ENCODE results near the gene LARGE1. TPM values are rescaled to one million over a fixed set of nuclear protein-coding genes. Genes with fewer than 3 reads are reported as not detected.

Gene LARGE1
- total RNA-seq, 4 donors from 2014 or later: 24.9 to 51.0 (median 32.7) TPM

DNA sequence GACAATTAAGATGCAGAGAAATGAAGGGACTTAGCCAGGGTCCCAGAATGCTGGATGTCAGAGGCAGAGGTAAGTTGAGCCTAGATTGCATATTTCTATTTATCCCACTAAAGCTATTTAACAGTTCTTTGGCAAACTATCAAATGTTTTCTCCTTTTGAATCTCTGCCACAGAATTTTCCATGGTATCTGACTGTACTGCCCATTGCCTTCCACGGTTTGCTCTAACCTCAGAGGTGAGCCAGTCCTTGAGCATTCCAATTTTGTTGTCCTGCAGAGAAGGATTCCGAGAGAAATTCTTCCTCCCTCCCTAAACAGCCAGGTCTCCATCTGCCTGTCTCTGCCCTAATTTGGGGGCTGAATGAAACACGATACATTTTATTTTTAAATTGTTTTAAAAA, 493.8 kb downstream of the LARGE1 start:
- H3K36me3 ChIP-seq: peaks cover 0 to 30% (median 0%) of the 10 kb centered on the region in 3 donors
- no peak overlapping the region for H3K4me3 ChIP-seq
- no peak overlapping the region for H3K27ac ChIP-seq
- DNase-seq (ENCODE audit: low spot score in 2 of 2): no peak
- no peaks in the 10 kb centered on the region for H3K9me3 ChIP-seq
- H3K27me3 ChIP-seq: no peaks in the 10 kb centered on the region
- 52 to 55% methylated on average over 3 of the region's 3 CpGs for WGBS, 2 donors
- TF ChIP-seq POLR2A (IDR thresholded peaks at IDR 0.05) (no peak), EP300 (IDR thresholded peaks at IDR 0.05) (no peak)
- TF ChIP-seq, protein P1, sequence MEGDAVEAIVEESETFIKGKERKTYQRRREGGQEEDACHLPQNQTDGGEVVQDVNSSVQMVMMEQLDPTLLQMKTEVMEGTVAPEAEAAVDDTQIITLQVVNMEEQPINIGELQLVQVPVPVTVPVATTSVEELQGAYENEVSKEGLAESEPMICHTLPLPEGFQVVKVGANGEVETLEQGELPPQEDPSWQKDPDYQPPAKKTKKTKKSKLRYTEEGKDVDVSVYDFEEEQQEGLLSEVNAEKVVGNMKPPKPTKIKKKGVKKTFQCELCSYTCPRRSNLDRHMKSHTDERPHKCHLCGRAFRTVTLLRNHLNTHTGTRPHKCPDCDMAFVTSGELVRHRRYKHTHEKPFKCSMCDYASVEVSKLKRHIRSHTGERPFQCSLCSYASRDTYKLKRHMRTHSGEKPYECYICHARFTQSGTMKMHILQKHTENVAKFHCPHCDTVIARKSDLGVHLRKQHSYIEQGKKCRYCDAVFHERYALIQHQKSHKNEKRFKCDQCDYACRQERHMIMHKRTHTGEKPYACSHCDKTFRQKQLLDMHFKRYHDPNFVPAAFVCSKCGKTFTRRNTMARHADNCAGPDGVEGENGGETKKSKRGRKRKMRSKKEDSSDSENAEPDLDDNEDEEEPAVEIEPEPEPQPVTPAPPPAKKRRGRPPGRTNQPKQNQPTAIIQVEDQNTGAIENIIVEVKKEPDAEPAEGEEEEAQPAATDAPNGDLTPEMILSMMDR (IDR thresholded peaks at IDR 0.05): no peak
- no peaks in the 10 kb centered on the region for H3K4me1 ChIP-seq

DNA sequence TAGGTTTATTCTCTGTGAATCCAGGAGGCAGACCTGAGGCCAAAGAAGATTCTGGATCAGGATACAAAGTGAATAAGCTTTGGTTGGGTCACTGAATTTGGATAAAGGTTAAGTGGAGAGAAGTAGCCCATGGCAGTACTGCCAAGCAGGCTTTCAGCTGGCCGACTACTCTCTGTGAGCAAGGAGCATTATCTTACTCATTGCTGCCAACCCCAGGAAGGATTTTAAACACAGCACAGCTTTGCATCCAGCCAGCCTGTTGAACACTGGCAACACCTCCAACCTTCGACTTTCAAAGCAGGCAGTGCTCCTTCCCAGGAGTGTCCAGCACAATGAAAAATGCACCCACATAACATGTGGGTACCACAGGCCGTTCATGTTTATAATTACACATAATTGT, 498.4 kb downstream of the LARGE1 start:
- Histone ChIP-seq H3K4me3 (no peak overlapping the region), H3K27me3 (no peaks in the 10 kb centered on the region), H3K4me1 (no peaks in the 10 kb centered on the region), H3K27ac (no peak overlapping the region), H3K36me3 (peaks cover 0 to 14% (median 0%) of the 10 kb centered on the region in 3 donors), H3K9me3 (no peaks in the 10 kb centered on the region)
- no peak for DNase-seq (ENCODE audit: low spot score in 2 of 2)
- TF ChIP-seq POLR2A (IDR thresholded peaks at IDR 0.05): no peak
- TF ChIP-seq, protein P1 (IDR thresholded peaks at IDR 0.05): no peak
- TF ChIP-seq EP300 (IDR thresholded peaks at IDR 0.05): no peak
- 74 to 87% methylated on average over 3 of the region's 3 CpGs for WGBS, 2 donors

DNA sequence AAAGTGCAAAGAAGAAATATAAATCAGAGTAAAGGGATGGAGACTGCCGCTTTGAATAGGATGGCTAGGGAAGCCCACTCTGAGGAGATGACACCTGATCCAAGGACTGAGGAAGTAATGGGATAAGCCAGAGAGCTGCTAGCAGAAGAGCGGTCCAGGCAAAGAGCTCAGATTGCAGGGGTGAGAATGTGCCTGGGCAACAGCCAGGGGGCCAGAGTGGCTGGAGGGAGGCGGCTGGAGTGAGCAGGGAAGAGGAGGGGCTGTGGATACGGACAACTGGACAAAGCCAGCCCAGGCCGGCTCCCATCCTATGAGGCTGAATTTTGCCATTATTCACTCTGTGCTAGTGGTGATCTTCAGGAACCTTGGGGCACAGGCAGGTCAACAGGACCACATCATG, 501.8 kb downstream of the LARGE1 start:
- no peaks in the 10 kb centered on the region for H3K4me1 ChIP-seq
- H3K9me3 ChIP-seq: peaks cover 0 to 8% (median 0%) of the 10 kb centered on the region in 4 donors
- no peak for DNase-seq (ENCODE audit: low spot score in 2 of 2)
- no peak overlapping the region for H3K27ac ChIP-seq
- H3K4me3 ChIP-seq: no peak overlapping the region
- peaks cover 0 to 24% (median 0%) of the 10 kb centered on the region in 3 donors for H3K36me3 ChIP-seq
- no peak for TF ChIP-seq POLR2A (IDR thresholded peaks at IDR 0.05)
- no peak for TF ChIP-seq EP300 (IDR thresholded peaks at IDR 0.05)
- TF ChIP-seq, protein P1 (IDR thresholded peaks at IDR 0.05): no peak
- 85 to 97% methylated on average over 5 of the region's 5 CpGs for WGBS, 2 donors
- H3K27me3 ChIP-seq: no peaks in the 10 kb centered on the region

DNA sequence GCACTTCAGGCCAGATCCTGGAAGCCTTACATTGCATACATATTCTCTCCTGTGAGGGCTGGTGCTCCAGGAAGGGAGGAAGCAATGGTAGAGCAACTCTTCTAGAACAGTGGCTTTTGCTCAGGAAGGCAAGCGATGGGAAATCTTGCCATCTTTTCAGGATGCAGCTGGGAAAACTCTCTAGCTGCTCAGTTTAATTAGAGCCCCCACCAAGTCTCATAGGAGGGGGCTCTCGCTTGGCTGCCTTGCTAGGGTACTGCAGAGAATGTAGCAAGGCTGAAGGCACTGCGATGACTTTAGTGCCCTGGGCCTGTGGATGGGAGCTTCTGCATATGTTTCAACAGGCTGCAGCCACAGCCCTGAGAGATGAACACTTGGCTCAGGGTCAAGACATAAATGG, 504.9 kb downstream of the LARGE1 start:
- Histone ChIP-seq H3K27me3 (no peaks in the 10 kb centered on the region), H3K4me3 (no peak overlapping the region), H3K4me1 (no peaks in the 10 kb centered on the region), H3K9me3 (peaks cover 0 to 8% (median 0%) of the 10 kb centered on the region in 4 donors), H3K27ac (no peak overlapping the region), H3K36me3 (peaks cover 0 to 10% (median 0%) of the 10 kb centered on the region in 3 donors)
- TF ChIP-seq, protein P1 (IDR thresholded peaks at IDR 0.05): no peak
- no peak for TF ChIP-seq EP300 (IDR thresholded peaks at IDR 0.05)
- TF ChIP-seq POLR2A (IDR thresholded peaks at IDR 0.05): no peak
- no peak for DNase-seq (ENCODE audit: low spot score in 2 of 2)
- 88 to 94% methylated on average over 3 of the region's 3 CpGs for WGBS, 2 donors

DNA sequence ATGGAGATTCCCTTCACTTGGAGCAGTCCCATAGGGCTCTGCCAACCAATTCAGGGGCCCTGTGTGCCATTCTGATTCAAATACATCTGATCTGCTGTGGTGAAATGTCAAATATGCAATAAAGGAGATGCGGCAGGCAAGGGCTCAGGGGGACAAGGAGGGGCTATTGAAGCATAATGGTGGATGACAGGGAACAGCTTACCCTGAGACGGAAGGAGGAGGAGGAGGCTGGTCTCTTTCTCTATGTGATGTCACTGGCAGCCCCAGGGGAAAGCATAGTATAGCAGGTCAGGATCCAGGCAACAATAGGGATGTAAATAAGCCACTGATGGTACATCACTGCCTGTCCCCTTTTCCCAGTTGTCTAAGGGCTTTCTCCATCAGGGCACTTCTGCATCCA, 511.2 kb downstream of the LARGE1 start:
- no peak for TF ChIP-seq EP300 (IDR thresholded peaks at IDR 0.05)
- TF ChIP-seq, protein P1 (IDR thresholded peaks at IDR 0.05): no peak
- no peak for TF ChIP-seq POLR2A (IDR thresholded peaks at IDR 0.05)
- no peaks in the 10 kb centered on the region for H3K36me3 ChIP-seq
- no peak overlapping the region for H3K4me3 ChIP-seq
- no peaks in the 10 kb centered on the region for H3K27me3 ChIP-seq
- 91 to 92% methylated on average over 2 of the region's 2 CpGs for WGBS, 2 donors
- DNase-seq (ENCODE audit: low spot score in 2 of 2): no peak
- no peaks in the 10 kb centered on the region for H3K9me3 ChIP-seq
- no peaks in the 10 kb centered on the region for H3K4me1 ChIP-seq
- no peak overlapping the region for H3K27ac ChIP-seq

Measured in tibial nerve (tissue), 4 donors.